CD4-positive, alpha-beta T cell treated with Interferon alpha-2 for 1 hour (primary cell): ENCODE results near the gene PANK4.
"Not testable (repeated sequence)": the region's sequence is repeated elsewhere in the genome, so short reads cannot be mapped to it uniquely, and the experiment has no call there.

ENCODE experiments used
- DNase-seq, 2 donors: peaks; one replicate each; pipeline ENCODE4 v3.0.0-alpha.2; 2020 to 2022

The PANK4 gene

GRCh38 chr1:2558420-2558819 lies 32.0 kb upstream of the PANK4 start:
- no peak for DNase-seq

- DNase-seq: no peak
Observed at GRCh38 chr1:2557482-2558400, 31.3 kb upstream of the PANK4 start.

DNA sequence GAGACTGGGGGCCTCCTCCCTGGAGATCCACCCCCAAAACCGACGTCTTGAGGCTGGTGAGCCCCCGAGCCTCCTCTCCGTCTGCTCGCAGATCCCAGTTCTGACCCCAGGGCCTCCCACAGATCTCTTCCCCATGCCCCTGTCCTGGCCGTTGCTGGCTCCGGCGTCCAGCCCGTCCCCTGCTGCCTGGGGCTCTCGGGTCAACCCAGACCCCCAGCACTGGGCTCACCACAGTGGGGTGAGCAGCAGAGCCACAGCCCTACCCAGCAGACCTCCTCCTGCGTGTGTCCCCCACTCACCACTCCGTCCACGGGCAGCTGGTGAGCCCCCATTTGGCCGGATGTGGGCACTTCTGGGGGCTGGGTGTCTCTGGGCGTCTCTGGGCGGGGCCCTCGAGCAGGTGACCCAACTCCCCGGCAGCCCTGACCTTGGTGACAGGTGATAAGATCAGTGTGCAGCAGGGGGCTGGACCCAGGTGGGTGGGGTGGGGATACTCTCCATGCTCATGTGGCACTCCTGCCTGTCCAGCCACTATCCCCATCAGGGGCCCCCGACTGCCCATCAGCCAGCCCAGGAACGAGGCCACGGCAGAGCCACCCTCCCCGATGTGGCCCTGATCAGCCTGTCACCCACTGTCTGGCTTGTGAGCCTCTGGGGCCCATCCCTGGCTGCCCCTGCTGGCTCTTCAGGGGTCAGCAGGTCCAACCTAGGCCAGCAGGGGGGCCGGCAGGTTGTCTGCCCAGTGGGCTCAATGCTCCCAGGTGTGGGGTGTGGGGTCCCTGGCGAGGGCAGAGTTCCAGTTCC lies 30.5 kb upstream of the PANK4 start:
- DNase-seq: peak; percentile 36 to 62

- peak; percentile 74 to 83 for DNase-seq
Observed at GRCh38 chr1:2556277-2556677, 29.9 kb upstream of the PANK4 start, which contains the start of gene TNFRSF14. TNFRSF14 (plus strand) TSS chr1:2556371; CDS start chr1:2556665, 294 bp downstream.

GRCh38 chr1:2555634-2556276 lies 29.4 kb upstream of the PANK4 start:
- peak; percentile 74 to 78 for DNase-seq

DNA sequence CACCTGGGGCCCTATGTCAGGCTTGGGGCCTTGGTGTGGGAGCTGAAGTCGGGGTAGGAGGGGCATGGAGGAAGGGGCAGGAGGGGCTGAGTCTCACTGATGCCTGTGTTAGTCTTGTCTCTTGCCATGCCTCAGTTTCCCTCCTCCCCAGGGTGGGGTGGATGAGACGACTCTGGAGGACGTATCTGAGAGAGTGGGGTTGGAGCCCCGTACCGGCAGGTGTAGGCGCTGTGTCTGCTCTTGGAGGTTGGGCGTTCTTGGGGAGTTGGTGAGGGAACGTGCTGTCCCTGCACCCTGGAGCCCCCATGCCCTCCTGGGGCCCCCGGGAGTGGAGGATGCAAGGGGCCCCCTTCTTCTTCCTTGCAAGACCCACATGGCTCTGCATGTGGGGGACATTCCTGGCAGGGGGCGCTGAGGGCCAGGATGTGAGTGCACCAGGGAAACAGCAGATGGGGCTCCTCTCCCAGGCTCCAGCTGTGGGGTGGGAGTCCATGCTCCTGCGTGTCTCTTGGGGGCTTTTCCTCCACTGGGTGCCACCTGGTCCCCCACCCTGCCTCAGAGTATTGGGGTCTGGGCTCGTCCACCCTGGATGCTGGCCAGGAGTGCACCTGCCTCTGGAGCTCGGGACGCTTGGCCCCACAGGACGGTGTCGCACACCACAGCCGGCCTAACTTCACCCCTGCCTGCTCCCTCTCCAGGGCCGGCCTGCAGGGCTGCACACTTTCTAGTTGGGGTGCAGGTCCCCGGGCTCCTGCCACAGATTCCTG lies 28.4 kb upstream of the PANK4 start:
- peak; percentile 64 for DNase-seq

DNA sequence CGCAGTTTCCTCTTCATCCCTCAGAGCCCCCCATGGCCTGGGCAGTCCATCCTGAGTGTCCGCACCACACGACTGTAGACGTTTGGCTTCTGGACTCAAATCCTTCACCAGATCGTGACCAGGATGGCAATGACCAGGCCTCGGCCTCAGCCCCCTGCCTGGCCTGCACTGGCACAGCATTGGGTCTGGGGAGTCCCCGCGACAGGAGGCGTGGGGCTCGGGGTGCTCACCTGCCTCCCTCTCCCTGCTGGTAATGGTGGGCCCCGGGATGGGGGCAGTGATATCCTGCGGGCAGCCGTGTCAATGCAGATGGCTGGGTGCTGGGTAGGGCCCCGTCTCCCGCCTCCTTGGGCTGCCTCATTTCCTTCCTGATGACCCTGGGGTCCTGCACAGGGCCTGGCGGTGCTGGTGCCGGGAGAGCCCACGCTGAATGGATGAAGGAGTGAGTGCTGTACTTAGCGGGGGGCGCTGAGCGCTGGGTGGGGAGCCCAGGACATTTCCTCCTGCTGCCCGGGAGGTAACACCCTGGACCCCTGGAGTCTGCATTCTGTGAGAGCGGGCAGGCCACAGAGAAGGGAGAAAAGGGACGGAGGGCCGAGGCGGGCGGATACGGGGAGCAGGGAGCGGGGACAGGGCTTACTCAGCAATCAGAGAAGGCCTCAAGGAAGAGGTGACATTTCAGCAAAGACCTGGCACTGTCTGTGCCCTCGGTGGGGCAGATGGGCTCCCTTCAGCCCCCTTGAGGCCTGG lies 27.6 kb upstream of the PANK4 start:
- DNase-seq: no peak

DNA sequence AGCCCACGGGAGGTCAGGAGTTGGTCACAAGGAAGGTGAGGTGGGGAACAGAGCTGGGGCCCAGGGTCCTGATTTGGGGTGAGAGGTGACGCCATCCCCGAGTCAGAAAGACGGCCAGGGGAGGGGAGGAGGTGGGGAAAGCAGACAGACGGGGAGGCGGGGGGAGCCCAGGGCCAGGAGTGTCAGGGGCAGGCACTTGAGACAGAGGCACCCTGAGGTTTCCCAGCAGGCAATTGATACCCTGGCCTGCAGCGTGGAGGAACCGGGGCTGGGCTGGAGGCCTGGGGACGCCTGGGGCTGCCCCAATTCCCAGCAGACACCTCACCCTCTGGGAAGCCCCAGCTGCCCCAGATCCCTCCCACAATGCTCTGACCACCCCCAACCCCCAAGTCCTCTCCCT lies 26.7 kb upstream of the PANK4 start:
- DNase-seq: not testable (repeated sequence)

DNA sequence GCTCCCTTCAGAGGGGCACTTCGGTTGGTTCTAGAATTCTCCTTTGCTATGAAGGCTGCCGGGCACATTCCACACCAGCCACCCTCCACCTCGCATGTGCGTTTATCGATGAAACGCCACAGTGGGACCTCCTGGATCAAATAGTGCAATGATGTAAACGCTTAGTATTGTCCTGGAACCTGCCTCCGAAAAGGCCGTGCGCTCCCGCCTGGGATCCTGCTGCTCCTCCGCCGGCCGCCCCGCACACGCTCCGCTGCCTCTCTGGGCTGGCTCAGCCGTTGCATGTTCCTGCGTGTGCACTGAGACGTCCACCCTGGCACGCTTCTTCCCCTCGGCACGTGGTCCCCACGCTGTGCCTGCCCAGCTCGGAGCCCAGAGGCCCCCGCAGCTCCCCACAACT lies 25.8 kb upstream of the PANK4 start:
- no peak for DNase-seq

DNA sequence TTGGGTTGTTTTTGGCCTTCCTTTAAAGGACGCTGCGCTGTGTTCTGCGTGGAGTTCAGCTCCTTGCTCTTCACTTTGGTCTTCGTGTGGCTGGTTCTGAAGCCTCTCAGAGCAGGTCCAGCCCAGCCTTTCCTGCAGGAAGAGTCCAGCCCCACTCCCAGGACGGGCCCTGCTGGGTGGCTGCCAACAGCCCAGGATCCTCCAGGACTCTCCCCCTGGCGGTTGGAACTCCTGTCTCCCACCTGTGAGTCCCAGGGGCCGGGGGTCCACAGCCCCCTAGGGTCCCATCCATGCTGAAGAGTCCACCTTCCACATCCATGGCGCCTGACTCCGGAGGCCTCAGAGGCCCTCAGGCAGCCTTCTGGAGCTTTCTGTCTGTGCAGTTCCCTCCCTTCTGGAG lies 25.1 kb upstream of the PANK4 start:
- DNase-seq: not testable (repeated sequence)

GRCh38 chr1:2550309-2550861 lies 24.0 kb upstream of the PANK4 start:
- DNase-seq: not testable (repeated sequence)

GRCh38 chr1:2549367-2550029 lies 23.1 kb upstream of the PANK4 start:
- not testable (repeated sequence) for DNase-seq

GRCh38 chr1:2548068-2548589 lies 21.7 kb upstream of the PANK4 start:
- peak; percentile 87 to 89 for DNase-seq

GRCh38 chr1:2547210-2548067 lies 21.0 kb upstream of the PANK4 start:
- DNase-seq: no peak

DNA sequence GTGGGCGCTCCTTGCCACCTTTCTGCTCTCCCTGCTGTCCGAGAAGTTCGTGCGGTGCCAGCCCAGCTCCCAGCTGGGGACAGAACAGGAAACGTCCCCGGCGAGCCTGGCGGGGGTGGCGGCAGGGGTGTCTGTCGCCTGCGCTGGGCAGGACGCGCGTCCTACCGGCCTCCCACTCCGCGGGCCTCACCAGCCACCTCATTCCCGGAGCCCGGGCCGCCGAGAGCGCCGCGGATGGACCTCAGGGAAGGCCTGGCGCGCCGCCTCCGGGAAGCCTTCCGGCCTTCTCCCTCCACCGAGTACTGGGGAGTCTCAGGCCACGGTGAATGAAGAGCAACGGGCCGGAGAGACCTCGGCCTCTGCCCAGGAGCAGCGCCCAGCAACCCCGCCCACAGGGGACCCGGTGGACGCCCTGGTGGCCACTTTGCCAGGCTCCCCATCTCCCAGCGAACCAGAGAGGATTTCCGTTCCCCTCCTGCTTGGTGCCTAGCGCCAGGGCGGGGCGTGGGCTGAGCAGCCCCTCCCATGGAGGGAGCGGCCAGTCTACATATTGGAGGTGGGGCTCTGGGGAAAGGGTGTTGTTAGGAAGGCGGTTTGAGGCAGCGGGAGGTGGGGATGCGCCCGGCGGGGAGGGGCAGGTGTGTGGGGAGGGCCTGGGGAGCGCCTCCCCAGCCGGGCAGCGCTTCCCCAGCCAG lies 20.3 kb upstream of the PANK4 start:
- DNase-seq: peak; percentile 86 to 91

GRCh38 chr1:2545754-2546514 lies 19.5 kb upstream of the PANK4 start:
- peak; percentile 94 to 95 for DNase-seq

GRCh38 chr1:2544875-2545640 lies 18.7 kb upstream of the PANK4 start:
- no peak for DNase-seq
